Epidermal melanocyte (primary cell): Measurements from ENCODE around the gene DAB1.

ENCODE experiments used
- DNase-seq: peaks from one replicate; pipeline ENCODE4 v3.0.0; 2011; ENCODE audit warnings: low spot score; ENCODE audit not compliant: insufficient read length

Gene DAB1

DNA sequence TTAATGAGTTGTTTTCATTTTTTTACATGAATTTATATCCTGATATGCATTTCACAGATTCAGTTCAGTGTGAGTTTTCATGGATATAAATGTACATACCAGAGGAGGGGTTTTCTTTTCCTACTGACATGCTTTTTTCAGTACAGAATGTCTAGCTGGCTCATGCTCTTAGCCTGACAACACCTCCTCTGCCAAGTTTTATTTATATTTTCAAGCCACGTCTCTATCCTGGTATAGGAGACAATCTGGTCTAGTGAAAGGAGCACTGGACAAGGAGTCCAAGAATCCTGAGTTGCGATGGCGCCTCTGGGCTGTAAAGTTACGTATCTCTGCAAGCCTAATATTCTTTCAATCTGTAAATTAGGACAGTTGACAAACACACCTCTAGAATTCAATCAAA, 4.9 kb downstream of the DAB1 start:
- DNase-seq, result no peak

DNA sequence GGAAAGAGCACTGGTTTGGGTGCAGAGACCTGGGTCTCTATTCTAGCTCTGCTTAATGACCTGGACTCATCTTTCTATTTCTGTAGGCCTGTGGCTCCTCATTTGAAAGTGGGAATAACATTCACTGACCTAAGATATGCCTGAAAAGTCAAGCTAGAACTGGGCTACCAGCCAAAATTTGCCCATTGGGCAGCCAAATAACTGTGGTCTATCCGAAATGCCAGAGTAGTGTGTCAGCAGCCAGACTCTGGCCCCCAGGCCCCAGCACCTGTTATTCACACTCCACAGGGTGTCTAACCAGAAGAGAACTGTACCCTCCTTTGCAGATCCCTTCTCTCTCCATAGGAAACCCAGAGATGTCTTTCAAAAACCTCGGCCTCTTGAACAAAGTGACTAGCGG, 12.6 kb downstream of the DAB1 start:
- DNase-seq, result no peak

DNA sequence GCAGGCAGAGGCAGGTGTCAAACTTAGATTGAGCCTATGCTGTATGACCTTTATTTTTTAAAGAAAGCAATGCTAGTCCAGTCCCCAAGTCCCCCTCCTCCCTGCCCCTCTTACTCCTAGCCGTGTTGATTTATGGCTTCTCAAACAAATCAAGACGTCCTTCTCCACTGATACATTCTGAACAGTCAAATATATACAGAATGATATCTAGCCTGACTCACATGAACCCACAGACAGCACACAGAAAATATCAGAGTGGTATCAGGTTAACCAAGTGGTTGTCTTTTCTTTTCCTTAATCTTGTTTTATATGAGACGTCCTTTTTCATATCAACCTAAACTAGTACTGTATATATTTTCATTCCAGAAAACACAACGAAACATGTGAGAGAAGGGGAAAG, 13.4 kb downstream of the DAB1 start:
- DNase-seq, result no peak

DNA sequence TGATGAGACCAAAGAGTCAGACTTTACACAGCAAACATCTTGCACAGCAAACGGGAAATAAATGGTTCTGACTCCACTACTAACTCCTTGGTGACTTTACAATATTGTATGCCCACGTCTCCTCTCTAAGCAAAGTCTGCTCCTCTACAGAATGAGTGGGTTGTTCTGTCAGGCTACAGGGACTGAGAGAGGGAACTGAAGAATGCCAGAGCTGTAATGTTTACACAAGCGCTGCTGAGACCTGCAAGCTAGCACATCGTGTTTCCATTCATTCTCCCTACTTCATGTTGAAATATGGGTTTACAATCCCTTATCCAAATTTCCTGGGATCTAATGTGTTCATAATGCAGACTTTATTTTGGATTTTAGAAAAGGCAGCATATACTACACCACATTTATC, 15.9 kb downstream of the DAB1 start:
- no peak for DNase-seq

DNA sequence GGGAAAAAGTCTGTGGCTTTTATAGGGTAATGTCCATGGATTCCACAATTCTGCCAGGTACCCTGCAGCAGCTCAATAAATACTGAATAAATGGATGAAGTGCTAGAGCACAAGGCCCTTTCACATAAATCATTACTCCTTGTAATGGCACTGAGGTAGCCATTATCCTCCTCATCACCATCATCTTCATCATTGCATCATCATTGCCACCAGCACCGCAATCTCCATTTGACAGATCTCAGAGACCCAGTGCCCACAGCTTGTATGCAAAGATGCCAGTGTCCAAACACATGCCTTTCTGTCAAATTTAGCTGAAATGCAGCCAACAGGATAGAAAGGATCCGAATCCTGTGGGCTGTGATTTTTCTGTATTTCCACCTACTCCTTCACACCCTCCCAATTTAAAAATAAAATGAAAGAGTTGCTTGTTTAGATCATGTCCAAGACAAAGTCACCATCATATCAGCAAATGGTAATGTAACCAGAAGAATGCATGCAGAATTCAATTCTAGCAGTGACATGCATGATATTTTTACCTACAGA, 17.4 kb downstream of the DAB1 start:
- no peak for DNase-seq

DNA sequence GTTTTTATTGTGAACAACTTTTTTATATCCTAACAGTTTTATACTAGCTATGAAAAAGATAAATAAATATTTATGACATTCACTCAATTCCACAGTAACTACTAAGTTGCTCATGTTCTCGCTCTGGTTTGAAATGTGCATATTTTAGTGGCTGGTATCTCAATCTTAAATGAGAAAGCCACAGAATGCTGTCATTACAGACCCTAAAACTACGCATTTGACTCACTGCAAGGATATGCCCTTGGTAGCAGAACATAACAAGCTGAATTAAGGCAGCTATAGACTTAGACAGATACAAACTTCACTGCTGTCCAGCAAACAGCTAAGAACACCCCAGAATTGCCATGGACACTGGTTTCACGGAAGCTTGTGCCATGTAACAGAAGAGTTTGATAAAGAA, 19.0 kb downstream of the DAB1 start:
- no peak for DNase-seq

DNA sequence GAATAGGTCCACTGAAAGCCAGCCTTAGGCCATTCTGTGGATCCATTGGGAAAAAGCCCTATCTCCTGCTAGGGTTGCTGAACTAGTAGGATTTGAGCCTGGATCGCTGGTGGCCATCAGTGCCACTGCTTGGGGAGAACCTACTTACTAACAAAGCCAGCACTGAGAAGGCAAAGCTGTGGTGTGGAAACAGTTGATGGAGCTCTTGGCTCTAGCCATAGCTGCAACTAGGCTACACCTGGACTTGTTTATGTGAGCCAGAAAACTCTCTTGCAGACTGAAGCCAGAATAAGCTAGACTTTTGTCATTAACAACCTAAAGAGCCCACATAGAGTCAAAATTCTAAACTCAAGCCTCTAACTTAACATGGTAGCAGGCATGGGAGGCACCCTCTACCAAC, 20.7 kb downstream of the DAB1 start:
- DNase-seq, result no peak

DNA sequence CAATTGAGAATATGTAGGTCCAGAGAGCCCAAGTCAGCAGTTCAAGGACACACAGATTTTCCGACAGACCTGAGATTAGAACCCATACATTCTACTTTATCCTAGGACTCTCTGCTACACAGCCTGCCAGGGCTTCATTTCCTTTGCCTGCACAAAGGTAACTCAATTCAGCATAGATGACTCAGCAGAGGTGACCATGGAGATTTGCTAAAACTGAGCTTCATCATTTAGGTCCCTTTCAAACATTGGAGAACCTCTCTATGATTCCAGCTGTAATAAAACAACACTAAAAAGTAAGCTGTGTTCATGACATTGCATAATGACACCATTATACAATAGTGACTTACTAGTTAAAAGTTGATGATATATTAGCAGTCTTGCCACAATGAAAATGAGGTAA, 22.2 kb downstream of the DAB1 start:
- no peak for DNase-seq

DNA sequence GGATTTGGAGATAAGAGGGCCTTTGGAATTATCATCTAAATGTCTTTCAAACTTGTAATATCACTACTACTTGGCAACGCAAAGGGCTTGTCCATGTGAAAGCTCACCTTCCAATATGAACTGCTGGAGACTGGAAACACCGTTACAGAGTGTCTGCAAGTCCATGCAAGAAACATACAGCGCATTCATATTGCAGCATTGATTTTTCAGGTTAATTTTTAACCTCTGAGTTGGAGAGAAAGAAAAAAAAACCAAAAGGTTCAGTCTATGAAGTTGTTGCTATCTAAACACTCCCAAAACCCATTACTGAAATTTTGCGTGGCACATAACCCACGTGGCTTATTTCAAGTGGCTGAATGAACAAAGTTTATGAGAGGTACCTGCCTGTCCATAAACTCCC, 23.8 kb downstream of the DAB1 start:
- no peak for DNase-seq

DNA sequence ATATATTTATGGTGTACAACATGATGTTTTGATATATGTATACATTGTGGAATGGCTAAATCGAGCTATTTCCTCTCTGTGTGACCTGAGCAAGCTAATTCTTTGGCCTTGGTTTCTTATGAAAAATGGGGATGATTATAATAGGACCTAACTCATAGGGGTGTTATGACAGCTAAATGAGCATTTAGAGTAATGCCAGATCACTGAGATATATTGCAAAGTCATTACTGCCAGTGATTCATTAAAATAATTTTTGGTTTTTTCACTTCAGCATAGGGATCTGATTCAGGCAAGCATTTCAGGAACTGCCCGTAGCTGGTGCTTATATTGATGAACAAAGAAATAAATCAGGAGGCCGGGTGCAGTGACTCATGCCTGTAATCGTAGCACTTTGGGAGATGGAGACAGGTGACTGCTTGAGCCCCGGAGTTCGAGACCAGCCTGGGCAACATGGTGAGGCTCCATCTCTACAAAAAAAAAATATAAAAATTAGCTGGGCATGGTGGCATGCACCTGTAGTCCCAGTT, 30.7 kb downstream of the DAB1 start:
- DNase-seq, result no peak

DNA sequence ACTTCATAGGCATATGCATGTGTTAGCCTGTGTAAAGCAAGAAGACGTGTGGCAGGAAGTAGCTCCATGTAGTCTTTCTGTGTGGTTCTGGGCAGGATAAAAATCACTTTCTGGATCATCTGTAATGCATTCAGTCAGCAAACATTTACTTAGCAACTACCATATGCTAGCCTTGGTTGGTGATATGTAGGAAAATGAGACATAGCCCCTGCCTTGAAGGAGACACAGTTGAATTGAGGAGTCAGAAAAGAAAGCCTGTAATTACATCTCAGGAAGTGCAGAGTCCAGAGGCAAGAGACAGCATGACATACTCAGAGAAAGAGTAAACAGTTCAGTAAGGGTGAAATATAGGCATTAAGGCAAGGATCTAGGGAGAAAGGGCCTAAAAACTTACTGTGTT, 38.5 kb downstream of the DAB1 start:
- DNase-seq, result no peak

DNA sequence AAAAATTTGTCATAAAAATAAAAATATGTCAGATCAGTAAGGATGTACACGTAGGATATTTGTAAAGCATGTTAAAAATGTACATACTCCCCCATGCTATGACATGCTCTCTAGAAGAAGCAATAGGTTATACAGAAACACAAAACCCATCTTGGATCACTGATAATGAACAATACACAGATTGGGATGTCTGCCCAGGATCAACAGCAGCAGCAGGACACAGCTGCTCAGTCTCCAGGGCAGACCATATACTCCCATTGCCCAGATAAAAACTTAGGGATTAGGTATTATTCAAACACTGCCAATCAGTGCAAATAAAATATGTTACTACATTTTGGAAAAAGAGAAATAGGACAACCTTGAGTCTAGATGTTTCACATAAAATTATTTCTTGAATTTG, 39.0 kb downstream of the DAB1 start:
- no peak for DNase-seq

DNA sequence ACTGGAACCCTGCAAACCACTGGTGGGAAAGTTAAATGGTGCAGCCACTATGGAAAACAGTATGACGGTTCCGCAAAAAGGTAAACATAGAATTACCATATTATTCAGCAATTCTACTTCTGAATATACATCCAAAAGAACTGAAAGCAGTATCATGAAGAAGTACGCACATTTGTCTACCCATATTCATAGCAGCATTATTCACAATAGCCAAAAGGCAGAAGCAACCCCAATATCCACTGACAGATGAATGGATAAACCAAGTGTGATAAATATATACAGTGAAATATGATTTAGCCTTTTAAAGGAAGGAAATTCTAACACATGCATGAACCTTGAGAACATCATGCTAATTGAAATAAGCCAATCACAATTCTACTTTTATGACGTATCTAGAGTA, 39.6 kb downstream of the DAB1 start:
- DNase-seq, result no peak

DNA sequence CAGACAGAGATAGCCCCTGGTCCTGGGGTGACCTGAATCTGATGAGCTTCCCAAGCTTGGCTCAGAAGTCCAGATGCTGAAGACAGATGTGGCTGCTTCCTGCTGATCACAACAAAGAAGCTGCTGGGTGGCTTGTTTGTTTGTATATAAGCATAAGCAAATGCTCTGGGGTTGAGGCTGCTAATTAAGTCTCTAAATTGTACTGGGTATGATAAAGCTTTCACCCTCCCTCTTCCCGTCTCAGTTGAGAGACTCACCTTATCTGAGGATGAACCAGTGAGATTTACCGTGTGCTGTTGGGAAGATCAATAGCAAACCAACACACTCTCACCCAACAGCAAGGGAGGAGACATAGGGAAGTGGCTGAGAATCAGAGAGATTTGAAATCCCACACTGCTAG, 42.0 kb downstream of the DAB1 start:
- DNase-seq, result no peak

DNA sequence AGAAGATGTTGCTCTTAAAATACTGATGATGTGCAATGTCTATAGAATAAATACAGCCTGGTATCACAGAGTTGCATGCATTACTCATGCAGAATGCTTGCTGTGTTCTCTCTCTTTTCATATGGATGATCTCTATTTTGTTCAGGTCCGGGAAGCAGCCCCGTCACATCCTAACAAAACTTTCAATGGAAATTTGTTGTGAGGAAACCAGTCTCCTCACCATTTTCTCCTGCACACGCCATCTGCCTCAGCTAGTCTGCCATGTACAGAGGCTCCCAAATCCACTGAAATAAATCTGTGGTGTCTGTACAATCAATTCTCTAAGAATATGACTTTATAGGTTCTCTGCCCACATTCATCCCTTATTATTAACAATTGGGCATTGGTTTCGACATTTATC, 42.4 kb downstream of the DAB1 start:
- DNase-seq, result no peak

DNA sequence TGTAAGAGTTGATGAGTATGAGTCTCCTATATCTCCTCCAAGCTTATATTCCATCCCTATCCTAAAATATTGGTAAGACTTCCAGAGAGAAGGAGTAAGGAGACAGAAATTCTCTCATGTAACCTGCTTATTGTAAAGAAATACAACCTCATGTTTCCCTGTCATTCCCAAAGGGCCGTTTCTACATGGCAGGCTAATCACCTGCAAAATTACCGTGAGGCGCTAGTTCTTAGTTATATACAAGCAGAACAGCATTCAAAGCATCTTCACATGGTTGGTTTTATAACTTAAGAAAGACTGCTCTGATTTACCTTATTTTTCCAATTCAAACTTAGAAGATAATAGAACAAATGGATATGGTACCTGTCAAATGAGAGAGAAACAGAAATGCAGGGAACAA, 42.9 kb downstream of the DAB1 start:
- no peak for DNase-seq

DNA sequence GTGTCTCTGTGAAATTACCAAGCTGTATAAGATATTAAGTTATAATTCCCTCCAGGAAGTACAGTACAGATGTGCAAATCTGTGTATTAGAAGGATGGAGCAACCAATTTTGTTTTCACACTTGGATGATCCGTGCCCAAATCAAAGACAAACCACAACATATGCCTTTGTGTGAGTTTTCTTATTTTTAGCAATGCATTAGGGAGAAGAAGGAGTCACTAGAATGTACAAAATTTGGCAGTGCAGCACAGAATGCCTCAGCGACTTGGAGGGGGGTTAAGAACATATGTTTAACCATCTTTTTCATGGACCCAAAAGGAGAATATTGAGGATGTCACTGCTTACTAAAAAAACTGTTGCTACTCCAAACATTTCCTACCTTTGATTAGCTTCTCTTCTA, 45.3 kb downstream of the DAB1 start:
- DNase-seq, result no peak

DNA sequence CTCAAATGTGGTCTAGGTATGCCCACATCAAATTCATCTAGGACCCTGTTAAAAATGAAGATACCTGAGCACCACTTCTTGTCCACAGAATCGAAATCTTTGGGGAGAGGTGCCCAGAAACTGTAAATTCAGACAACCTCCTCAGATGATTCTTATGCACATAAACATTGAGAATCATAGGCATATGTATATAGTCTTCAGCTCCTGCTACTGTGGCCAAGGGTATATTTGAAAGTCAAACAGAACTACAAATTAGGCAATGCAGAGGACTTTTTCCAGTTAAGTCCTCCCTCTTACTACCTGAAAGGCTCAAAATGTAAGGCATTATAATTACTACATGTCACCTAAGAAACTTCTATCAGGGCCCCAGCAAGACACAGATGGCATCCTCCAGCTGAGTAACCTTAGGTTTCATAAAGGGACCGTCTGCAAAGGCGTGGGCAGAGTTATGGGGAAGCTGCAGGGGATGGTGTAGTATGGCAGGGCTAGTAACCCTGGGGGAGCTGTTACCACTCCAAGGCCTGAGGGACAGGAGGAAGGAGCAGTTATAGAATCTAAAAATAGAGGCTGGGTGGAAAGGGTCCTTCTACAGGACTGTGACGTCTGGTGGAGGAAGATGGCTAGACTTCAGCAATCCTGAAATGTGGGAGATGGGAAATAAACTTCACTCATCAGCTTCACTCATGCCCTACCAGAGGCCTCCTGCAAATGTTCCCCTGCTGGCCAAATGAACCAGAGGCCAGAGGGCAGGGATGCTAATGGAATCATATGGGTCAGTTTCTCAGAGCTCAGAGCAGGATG, 46.3 kb downstream of the DAB1 start:
- no peak for DNase-seq

DNA sequence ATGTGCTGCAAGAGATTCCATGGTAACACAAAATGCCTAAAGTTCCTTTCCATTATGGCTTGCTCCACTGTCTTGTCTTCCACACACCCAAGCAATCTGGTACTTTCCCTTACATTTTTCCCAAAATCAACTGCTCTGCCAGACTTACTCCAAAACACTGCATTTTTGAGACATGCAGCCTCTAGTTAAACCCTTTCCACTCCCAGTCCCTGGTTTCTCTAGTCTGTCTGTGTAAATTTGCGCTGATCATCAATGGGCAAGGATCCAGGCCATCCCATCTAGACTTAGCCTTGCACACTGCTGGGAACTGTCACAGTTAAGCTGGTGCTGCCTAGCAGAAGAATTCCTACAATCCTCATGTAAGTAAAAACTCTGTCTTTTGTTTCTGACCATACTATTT, 47.8 kb downstream of the DAB1 start:
- DNase-seq, result no peak

DNA sequence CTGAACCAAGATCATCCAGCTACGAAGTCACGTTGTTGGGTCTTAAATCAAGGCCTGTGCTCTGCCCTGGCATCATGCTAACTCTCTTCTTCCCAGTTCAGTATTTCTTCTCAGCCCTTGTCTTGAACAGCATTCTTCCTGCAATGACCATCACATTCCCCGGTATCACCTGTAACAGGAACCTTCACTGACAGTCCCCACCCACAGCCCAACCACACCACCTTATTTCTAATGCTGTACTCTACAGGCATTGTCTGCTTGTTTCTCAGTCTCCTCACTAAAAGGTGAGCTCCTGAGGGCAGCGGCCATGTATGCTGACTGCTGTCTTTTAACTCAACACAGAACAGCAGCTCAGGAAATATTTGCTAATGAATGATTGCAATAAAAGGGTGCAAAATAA, 54.0 kb downstream of the DAB1 start:
- DNase-seq, result no peak

DNA sequence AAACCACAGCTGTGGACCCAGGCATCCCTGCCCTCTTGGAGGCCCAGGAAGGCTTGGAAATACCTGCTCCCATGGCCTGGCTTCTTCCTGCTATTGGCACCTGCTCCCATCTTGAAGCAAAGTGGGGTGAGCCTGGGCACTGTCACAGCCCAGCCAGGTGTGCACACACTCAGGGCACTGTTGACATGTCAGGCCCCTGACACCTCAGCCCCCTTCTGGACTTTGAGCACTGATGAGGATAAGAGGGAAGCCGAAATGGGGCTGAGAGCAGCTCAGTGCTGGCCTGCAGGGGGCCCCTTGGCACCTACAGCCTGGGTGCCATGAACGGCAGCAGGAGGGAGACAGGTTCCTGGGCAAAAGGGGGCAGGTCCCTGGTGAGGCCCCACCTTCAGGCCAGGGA, 55.9 kb downstream of the DAB1 start:
- no peak for DNase-seq

DNA sequence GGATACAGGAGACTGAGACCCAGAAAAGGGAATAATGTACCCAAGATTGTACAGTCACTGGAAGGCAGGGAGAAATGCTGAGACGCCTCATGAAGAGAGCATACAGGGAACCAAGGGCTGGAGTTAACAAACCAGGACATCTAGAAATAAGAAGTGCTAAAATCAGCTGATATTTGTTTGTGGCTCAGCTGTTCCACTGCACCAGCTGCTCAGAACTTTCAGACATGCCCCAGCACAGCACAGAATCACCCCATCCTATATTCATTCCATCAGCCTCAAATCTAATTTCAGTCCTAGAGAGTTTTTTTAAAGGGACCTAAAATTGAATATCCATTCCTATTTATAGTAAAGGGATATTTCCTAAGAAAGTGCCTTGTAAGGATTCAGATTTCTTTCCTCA, 60.2 kb downstream of the DAB1 start:
- DNase-seq, result no peak

DNA sequence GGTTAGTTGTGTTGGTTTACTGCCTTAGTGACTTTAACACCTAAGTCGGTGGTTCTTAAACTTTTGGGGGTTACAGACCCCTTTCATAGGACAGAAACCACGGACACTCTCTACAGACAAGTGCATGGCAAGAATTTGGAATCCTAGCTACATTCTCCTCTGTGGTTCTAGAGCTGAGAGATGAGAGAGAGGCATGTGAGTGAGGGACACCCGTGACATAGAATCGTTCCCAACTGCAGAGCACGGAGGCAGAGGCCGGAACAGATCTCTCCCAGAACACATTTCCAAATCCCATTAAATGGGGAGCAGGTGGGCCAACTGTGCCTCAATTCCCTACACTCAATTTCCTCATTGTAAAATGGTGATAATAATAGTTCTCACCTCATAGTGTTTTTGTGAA, 60.7 kb downstream of the DAB1 start:
- no peak for DNase-seq
